Kidney (tissue), 13 donors: ENCODE results near the gene MSL3B.

ENCODE experiments used
- DNase-seq, 5 donors: peaks; one replicate each; pipeline ENCODE4 v3.0.0-alpha.2; 2013 to 2020
- FAIRE-seq: peaks from 2 replicates; lab custom pipeline; 2012; peaks lifted over from hg19 to GRCh38; lab: Jason Lieb, UNC
- H3K27ac ChIP-seq, 2 donors: one replicate each; pipeline ENCODE4 v1.7.0; 2013; ENCODE audit warnings: low read depth in 2 of 2, low read length in 2 of 2, inconsistent platforms in 1 of 2
- H3K27me3 ChIP-seq: one replicate; pipeline ENCODE4 v1.7.1; 2013; ENCODE audit warnings: low read length, inconsistent platforms; ENCODE audit not compliant: control insufficient read depth, insufficient read depth
- H3K36me3 ChIP-seq, 3 donors: one replicate each; pipeline versions ENCODE4 v1.7.0 to v1.7.1; 2013; ENCODE audit warnings: low read length in 3 of 3, control low read depth in 1 of 3, inconsistent platforms in 1 of 3; ENCODE audit not compliant: insufficient read depth in 3 of 3, control insufficient read depth in 2 of 3
- H3K4me1 ChIP-seq, 3 donors: one replicate each; pipeline versions ENCODE4 v1.7.0 to v1.7.1; 2013; ENCODE audit warnings: low read length in 3 of 3, inconsistent platforms in 1 of 3, low read depth in 1 of 3; ENCODE audit not compliant: control insufficient read depth in 2 of 3, insufficient read depth in 2 of 3
- H3K4me3 ChIP-seq, 3 donors: one replicate each; pipeline versions ENCODE4 v1.7.0 to v1.8.1; 2013; ENCODE audit warnings: low read length in 3 of 3, control low read depth in 1 of 3, inconsistent platforms in 1 of 3
- H3K9ac ChIP-seq, 3 donors: one replicate each; pipeline versions ENCODE4 v1.7.0 to v1.7.1; 2013; ENCODE audit warnings: low read length in 3 of 3, control low read depth in 1 of 3, inconsistent platforms in 1 of 3
- H3K9me3 ChIP-seq, 3 donors: one replicate each; pipeline versions ENCODE4 v1.7.0 to v1.7.1; 2013; ENCODE audit warnings: low read length in 3 of 3, control low read depth in 1 of 3, inconsistent platforms in 1 of 3; ENCODE audit not compliant: control insufficient read depth in 2 of 3, insufficient read depth in 1 of 3
- intact Hi-C: fragments of 100-400 bp; cut with DNase I; formaldehyde crosslinking; loops from one replicate; pipeline ENCODE4 v1.11.1; 2022
- TF ChIP-seq, protein P1 (sequence below): IDR thresholded peaks from 3 replicates; pipeline ENCODE4 v1.5.1; 2012; ENCODE audit warnings: mild to moderate bottlenecking, moderate library complexity, borderline replicate concordance; ENCODE audit not compliant: insufficient read depth; ENCODE audit errors: extremely low read depth
- donor health status: control.
- donor health status: control.
- donor health status: control.
- donor health status: control.
- donor health status: control.
- donor health status: DM: yes; HTN: yes; CAD: no.
- donor health status: Normal renal cell carcinoma (clear cell type).

MSL3B gene

DNA sequence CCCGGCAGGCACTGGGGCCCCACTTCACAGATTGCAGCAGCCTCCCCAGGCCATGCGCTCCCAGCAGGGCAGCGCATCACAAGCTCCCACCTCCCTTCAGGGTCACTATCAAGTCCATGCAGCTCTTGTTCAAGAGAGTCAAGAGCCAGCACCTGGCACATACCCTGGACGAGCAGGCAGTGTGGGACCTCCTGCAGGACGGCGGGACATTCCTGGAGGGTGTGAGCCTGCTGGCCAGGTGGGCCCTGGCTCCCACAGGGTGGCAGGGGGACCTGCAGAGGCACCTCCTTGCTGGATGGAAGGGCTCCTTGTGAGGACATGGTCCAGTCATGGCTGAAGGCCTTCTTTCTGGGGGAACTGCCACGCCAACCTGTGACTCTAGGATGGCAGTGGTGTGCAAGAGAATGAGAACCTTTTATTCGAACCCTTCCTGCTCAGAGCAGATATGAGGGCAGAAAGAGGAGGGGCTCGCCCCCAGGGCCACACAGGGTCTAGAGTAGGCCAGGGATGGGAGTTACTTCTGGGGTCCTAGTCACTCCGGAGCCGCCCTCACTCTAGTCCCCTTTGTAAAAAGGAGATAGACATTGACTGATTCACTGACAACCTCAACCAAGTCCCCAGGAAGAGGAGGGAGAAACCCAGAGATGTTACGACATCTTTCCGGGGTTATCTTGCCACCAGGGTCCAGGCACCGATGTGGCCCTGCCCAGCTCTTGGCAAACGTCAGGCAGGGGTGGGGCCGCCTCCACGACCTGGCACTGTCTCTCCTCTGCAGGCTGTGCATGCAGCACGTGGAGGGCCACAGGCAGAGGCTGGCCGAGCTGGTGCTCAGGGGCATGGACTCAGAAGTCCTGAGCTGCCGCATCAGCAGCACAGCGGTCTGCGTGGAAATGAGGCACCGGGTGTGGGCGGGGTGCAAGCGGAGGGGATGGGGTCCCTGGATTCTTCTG lies 45.1 kb downstream of the MSL3B start:
- Histone ChIP-seq H3K9me3 (no peaks in the 10 kb centered on the region), H3K9ac (no peak overlapping the region), H3K27me3 (no peaks in the 10 kb centered on the region), H3K36me3 (no peaks in the 10 kb centered on the region), H3K4me1 (no peaks in the 10 kb centered on the region), H3K4me3 (no peak overlapping the region), H3K27ac (no peak overlapping the region)
- DNase-seq (peak in 2 of 5 donors; percentile 16 to 73), FAIRE-seq (no peak)
- intact Hi-C loops = no loop called here
- TF ChIP-seq, protein P1, sequence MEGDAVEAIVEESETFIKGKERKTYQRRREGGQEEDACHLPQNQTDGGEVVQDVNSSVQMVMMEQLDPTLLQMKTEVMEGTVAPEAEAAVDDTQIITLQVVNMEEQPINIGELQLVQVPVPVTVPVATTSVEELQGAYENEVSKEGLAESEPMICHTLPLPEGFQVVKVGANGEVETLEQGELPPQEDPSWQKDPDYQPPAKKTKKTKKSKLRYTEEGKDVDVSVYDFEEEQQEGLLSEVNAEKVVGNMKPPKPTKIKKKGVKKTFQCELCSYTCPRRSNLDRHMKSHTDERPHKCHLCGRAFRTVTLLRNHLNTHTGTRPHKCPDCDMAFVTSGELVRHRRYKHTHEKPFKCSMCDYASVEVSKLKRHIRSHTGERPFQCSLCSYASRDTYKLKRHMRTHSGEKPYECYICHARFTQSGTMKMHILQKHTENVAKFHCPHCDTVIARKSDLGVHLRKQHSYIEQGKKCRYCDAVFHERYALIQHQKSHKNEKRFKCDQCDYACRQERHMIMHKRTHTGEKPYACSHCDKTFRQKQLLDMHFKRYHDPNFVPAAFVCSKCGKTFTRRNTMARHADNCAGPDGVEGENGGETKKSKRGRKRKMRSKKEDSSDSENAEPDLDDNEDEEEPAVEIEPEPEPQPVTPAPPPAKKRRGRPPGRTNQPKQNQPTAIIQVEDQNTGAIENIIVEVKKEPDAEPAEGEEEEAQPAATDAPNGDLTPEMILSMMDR = no peak

DNA sequence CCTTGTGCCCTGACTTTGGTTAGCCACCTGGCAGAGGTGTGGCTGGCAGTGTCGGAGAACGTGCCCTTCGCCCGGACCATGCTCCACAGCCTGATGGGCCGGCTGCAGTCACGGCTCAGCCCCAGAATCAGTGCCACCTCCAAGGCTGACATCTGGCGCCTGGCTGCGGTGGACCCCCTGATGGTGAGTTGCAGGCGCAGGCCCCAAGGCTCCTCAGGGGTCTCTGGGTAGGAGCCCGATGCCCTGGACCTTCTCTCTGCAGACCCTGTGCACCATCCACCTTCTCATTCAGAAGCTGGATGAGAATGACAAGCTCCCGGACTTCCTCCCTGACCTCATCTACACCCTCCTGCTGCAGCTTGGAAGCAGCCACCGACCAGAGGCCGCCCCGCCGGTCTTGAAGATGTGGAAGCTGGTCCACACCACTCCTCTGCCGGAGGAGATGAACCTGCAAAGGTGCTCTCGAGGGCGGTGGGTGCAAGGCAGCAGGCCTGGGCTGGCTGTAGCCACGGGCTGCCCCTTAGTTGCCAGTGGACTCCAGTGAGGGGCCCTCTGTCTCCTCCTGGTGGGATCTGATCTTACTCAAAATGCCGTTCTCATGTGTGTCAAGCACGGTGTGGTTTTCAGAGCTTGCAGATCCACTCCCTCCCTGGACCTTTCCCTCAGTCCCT lies 46.0 kb downstream of the MSL3B start:
- no peaks in the 10 kb centered on the region for H3K27me3 ChIP-seq
- peak in 1 of 5 donors; percentile 68 for DNase-seq
- TF ChIP-seq, protein P1 = no peak
- FAIRE-seq = no peak
- intact Hi-C loops = no loop called here
- no peaks in the 10 kb centered on the region for H3K36me3 ChIP-seq
- no peaks in the 10 kb centered on the region for H3K4me1 ChIP-seq
- H3K9ac ChIP-seq = no peak overlapping the region
- no peaks in the 10 kb centered on the region for H3K9me3 ChIP-seq
- H3K27ac ChIP-seq = no peak overlapping the region
- H3K4me3 ChIP-seq = no peak overlapping the region

DNA sequence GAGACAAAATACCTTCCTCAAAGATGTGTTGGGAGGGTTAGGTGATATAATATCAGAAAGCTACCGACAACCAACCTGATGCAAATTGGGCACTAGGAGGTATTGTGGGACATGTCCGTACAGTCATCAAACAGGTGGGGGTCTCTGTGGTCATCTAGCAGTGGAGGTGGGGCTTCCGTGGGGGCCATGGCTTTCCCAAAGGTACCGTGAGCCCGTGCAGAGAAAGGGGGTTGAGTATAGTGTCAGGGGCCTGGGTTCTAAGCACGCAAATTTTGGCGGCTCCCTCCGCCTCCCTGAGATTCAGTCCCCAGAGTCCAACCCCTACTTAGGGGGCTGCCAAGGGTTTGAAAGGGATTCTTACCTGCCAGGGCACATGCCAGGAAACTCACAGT lies 46.5 kb downstream of the MSL3B start:
- FAIRE-seq (no peak), DNase-seq (no peak)
- no peaks in the 10 kb centered on the region for H3K4me1 ChIP-seq
- no peak overlapping the region for H3K4me3 ChIP-seq
- H3K9me3 ChIP-seq = no peaks in the 10 kb centered on the region
- intact Hi-C loops = no loop called here
- H3K27me3 ChIP-seq = no peaks in the 10 kb centered on the region
- no peak overlapping the region for H3K9ac ChIP-seq
- TF ChIP-seq, protein P1 = no peak
- no peak overlapping the region for H3K27ac ChIP-seq
- no peaks in the 10 kb centered on the region for H3K36me3 ChIP-seq
